Ishikawa (cell line): ENCODE results near the gene FHIT.

Experiments
- CEBPB ChIP-seq: IDR thresholded peaks from 2 replicates; pipeline ENCODE4 v1.6.1; 2012
- CREB1 ChIP-seq: IDR thresholded peaks from 2 replicates; pipeline ENCODE4 v1.6.1; 2012; ENCODE audit warnings: low read depth
- EGR1 ChIP-seq: IDR thresholded peaks from 2 replicates; pipeline ENCODE4 v1.6.1; 2012
- EP300 ChIP-seq: IDR thresholded peaks from 2 replicates; pipeline ENCODE4 v1.6.1; 2012; ENCODE audit warnings: borderline replicate concordance
- FOXM1 ChIP-seq: IDR thresholded peaks from 2 replicates; pipeline ENCODE4 v1.6.1; 2012; ENCODE audit warnings: low read depth, borderline replicate concordance
- MAX ChIP-seq: IDR thresholded peaks from 2 replicates; pipeline ENCODE4 v1.6.1; 2012
- NFIC ChIP-seq: IDR thresholded peaks from 2 replicates; pipeline ENCODE4 v1.6.1; 2012
- RAD21 ChIP-seq: IDR thresholded peaks from 2 replicates; pipeline ENCODE4 v1.6.1; 2012; ENCODE audit warnings: low read depth
- REST ChIP-seq: IDR thresholded peaks from 2 replicates; pipeline ENCODE4 v1.6.1; 2012; ENCODE audit warnings: low read depth, mild to moderate bottlenecking
- TAF1 ChIP-seq: IDR thresholded peaks from 2 replicates; pipeline ENCODE4 v1.6.1; 2012; ENCODE audit warnings: low read depth, mild to moderate bottlenecking
- TCF12 ChIP-seq: IDR thresholded peaks from 2 replicates; pipeline ENCODE4 v1.6.1; 2012; ENCODE audit warnings: low read depth
- TEAD4 ChIP-seq: IDR thresholded peaks from 2 replicates; pipeline ENCODE4 v1.6.1; 2012
- USF1 ChIP-seq: IDR thresholded peaks from 2 replicates; pipeline ENCODE4 v1.6.1; 2012
- YY1 ChIP-seq: IDR thresholded peaks from 2 replicates; pipeline ENCODE4 v1.6.1; 2012; ENCODE audit warnings: low read depth
- ZBTB7A ChIP-seq: IDR thresholded peaks from 2 replicates; pipeline ENCODE4 v1.6.1; 2012; ENCODE audit warnings: low read depth

The FHIT gene

GRCh38 chr3:60243456-60243855 lies 1007.8 kb downstream of the FHIT start:
- TF ChIP-seq REST (no peak), TCF12 (no peak), YY1 (no peak), EP300 (no peak), USF1 (no peak), RAD21 (no peak), NFIC (no peak), CREB1 (no peak), TEAD4 (no peak), ZBTB7A (no peak)

GRCh38 chr3:60240492-60240891 lies 1010.8 kb downstream of the FHIT start:
- TF ChIP-seq FOXM1 (no peak), REST (no peak), NFIC (no peak), CEBPB (no peak)

- TF ChIP-seq TEAD4 (no peak), ZBTB7A (no peak), YY1 (no peak), FOXM1 (no peak), CREB1 (no peak), REST (no peak), CEBPB (no peak)
These were observed 1012.7 kb downstream of the FHIT start for GRCh38 chr3:60238550-60238949.

- TF ChIP-seq TCF12, result no peak
- no peak for TF ChIP-seq YY1
- TF ChIP-seq FOXM1, result no peak
- TF ChIP-seq ZBTB7A, result no peak
- TF ChIP-seq USF1, result no peak
- TF ChIP-seq NFIC, result no peak
- TF ChIP-seq EP300, result no peak
- no peak for TF ChIP-seq CREB1
- TF ChIP-seq MAX, result no peak
These were observed 1021.8 kb downstream of the FHIT start for GRCh38 chr3:60229502-60229901.

GRCh38 chr3:60228823-60229222 lies 1022.4 kb downstream of the FHIT start:
- TF ChIP-seq EGR1 (no peak), NFIC (no peak), TAF1 (no peak), MAX (no peak), USF1 (no peak), REST (no peak), CEBPB (no peak), ZBTB7A (no peak), CREB1 (no peak), FOXM1 (no peak), YY1 (no peak), EP300 (no peak), TCF12 (no peak), RAD21 (no peak)
